Left renal cortex interstitium (tissue), 4 donors: ENCODE data around the gene CSTPP1. TPM values are rescaled to one million over a fixed set of nuclear protein-coding genes. Genes with fewer than 3 reads are reported as not detected.
"Not testable (repeated sequence)": the region's sequence is repeated elsewhere in the genome, so short reads cannot be mapped to it uniquely, and the experiment has no call there.

Experiments
- DNase-seq, 4 donors: peaks; one replicate each; pipeline ENCODE4 v3.0.0-alpha.2; 2013; ENCODE audit warnings: low read depth in 4 of 4, low spot score in 2 of 4, missing footprints in 1 of 4
- polyA plus RNA-seq, 4 donors: library from polyadenylated mRNA; unstranded; fragments of 120-200 nt; gene quantifications; one replicate each; pipeline ENCODE4 v1.2.1, GENCODE V29; 2013; ENCODE audit not compliant: insufficient read length in 4 of 4

The CSTPP1 gene
- polyA plus RNA-seq, 4 donors = 54.3 to 60.4 (median 57.0) TPM

GRCh38 chr11:46907606-46908005 lies 29.0 kb upstream of the CSTPP1 start:
- no peak for DNase-seq

- DNase-seq = no peak
Measured at GRCh38 chr11:46912526-46913150, 23.9 kb upstream of the CSTPP1 start.

GRCh38 chr11:46913484-46913883 lies 23.1 kb upstream of the CSTPP1 start:
- no peak for DNase-seq

GRCh38 chr11:46914363-46914762 lies 22.2 kb upstream of the CSTPP1 start:
- DNase-seq = no peak

GRCh38 chr11:46914910-46915309 lies 21.7 kb upstream of the CSTPP1 start:
- no peak for DNase-seq

- no peak for DNase-seq
Measured at GRCh38 chr11:46916286-46917108, 20.1 kb upstream of the CSTPP1 start.

GRCh38 chr11:46917109-46917761 lies 19.3 kb upstream of the CSTPP1 start:
- no peak for DNase-seq

GRCh38 chr11:46917762-46918082 lies 18.8 kb upstream of the CSTPP1 start:
- no peak for DNase-seq

GRCh38 chr11:46918083-46918787 lies 18.3 kb upstream of the CSTPP1 start, which contains the start of gene LRP4:
TSS of gene LRP4 (minus strand) at chr11:46918550. CDS start at chr11:46918379, 171 bp downstream.
- no peak for DNase-seq

GRCh38 chr11:46918788-46919513 lies 17.6 kb upstream of the CSTPP1 start:
- no peak for DNase-seq

GRCh38 chr11:46920755-46921154 lies 15.8 kb upstream of the CSTPP1 start:
- DNase-seq = no peak

GRCh38 chr11:46927928-46928327 lies 8.6 kb upstream of the CSTPP1 start:
- DNase-seq = not testable (repeated sequence)

- DNase-seq = not testable (repeated sequence)
Measured at GRCh38 chr11:46928701-46929100, 7.9 kb upstream of the CSTPP1 start.

- no peak for DNase-seq
Measured at GRCh38 chr11:46930089-46930488, 6.5 kb upstream of the CSTPP1 start.

GRCh38 chr11:46942172-46942571 lies 5.6 kb downstream of the CSTPP1 start:
- DNase-seq = no peak

- DNase-seq = no peak
Measured at GRCh38 chr11:46944356-46945075, 8.0 kb downstream of the CSTPP1 start.

- DNase-seq = no peak
Measured at GRCh38 chr11:46947399-46948077, 11.0 kb downstream of the CSTPP1 start.

GRCh38 chr11:46948378-46949131 lies 12.0 kb downstream of the CSTPP1 start:
- no peak for DNase-seq
